Activated CD4-positive, alpha-beta T cell treated with anti-CD3 and anti-CD28 coated beads, Interleukin-10, Interleukin-2, amounts not matched to agents 100 ng/mL and 50 ng/mL, durations not matched to agents 16 hours and 8 hours (primary cell): ENCODE data around the gene SERPINB2.
"Not testable (repeated sequence)": the region's sequence is repeated elsewhere in the genome, so short reads cannot be mapped to it uniquely, and the experiment has no call there.

Source experiments
- DNase-seq: peaks from one replicate; pipeline ENCODE4 v3.0.0-alpha.2; 2020

Gene SERPINB2

GRCh38 chr18:63890237-63890949 is 2.9 kb downstream of the SERPINB2 start:
- no peak for DNase-seq

DNA sequence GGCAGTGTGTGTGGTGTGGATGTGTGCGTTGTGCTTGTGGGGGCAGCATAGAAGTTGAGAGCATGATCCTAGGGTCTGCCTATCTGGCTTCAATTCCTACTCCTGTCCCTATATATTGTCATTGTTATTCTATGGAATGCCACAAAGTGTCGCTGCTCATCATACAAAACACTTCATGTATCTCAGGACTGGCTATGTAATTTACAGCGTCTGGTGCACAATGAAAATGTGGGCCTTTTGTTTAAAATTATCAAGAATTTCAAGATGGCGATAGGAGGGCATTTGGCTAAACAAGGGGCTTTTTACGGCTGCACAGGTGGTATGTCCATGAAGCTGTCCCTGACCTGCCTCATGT is 3.4 kb downstream of the SERPINB2 start:
- DNase-seq = peak; percentile 2

GRCh38 chr18:63892566-63892965 is 5.1 kb downstream of the SERPINB2 start:
- DNase-seq = no peak

DNA sequence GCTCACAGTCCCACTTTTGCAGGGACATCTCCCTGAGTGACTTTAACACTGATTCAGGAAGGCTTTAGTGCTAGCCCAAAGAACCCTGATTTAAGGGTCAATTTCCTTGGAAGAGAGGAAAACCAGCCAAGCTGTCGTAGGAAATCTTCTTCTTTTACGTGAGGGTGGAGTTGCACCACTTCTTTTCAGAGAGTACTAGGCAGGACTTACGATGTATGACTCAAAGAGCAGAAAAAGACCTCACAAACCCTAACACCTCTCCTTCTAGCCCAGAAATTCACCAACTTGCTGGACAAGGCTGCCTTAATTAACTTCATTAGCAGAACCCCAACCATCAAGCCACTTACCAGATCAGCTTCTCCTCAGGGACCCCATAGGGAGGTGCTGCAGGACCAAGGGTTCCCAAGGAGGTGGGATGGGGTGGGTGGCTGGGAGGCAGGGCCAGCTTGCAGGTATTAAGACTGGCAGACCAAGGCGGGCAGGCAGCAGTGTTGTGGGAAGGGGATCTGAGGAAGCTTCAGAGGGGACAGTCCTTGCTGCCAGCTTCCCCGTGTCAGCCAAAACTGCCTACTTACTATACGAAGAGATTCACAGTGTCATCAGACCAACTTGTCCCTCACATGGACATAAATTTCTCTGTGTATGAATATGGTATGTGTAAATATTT is 6.7 kb downstream of the SERPINB2 start:
- no peak for DNase-seq

DNA sequence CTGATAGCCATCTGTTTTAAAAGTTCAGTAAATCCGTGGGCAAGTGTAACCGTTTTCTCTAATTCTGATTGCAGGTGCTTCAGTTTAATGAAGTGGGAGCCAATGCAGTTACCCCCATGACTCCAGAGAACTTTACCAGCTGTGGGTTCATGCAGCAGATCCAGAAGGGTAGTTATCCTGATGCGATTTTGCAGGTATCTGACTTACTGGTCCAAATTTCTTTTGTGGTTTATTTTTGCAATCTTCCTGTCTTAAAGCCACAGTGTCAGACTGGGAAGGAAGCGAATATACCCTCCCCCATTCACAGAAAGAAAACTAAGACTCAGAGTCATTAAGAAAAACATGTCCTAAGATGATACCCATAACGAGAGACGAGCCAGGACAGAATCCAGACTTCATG is 7.7 kb downstream of the SERPINB2 start:
- DNase-seq = no peak

DNA sequence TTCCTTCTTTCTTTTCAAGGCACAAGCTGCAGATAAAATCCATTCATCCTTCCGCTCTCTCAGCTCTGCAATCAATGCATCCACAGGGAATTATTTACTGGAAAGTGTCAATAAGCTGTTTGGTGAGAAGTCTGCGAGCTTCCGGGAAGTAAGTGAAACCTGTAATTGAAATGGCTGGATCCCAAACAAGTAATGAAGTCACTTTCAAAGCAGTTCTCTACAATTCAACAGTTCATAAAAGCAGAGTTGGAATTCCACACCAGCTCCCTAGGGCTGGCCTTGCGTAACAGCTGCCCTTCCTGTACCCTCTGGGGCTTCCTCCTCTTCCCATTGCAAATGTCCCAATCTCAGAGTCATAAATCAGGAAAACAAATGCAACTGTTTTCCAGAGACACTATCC is 9.6 kb downstream of the SERPINB2 start:
- no peak for DNase-seq

DNA sequence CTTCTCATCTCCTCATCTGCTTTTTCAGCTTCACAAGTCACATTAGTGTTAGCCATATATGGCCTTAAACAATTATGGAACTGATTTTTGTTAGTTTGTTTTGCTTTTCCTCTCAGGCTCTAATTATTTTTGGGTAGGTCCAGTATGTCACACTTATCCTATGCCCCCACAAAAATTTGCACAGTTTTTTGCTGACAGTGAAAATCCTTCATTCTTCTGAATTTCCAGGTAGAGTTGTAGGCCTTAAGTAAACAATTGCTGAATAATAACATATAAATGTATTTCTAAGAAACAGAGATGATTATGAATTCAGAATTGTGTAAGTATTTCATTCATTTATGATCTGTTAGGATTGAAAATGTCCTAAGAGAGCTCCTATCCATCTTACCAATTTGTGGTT is 11.7 kb downstream of the SERPINB2 start:
- DNase-seq = no peak

DNA sequence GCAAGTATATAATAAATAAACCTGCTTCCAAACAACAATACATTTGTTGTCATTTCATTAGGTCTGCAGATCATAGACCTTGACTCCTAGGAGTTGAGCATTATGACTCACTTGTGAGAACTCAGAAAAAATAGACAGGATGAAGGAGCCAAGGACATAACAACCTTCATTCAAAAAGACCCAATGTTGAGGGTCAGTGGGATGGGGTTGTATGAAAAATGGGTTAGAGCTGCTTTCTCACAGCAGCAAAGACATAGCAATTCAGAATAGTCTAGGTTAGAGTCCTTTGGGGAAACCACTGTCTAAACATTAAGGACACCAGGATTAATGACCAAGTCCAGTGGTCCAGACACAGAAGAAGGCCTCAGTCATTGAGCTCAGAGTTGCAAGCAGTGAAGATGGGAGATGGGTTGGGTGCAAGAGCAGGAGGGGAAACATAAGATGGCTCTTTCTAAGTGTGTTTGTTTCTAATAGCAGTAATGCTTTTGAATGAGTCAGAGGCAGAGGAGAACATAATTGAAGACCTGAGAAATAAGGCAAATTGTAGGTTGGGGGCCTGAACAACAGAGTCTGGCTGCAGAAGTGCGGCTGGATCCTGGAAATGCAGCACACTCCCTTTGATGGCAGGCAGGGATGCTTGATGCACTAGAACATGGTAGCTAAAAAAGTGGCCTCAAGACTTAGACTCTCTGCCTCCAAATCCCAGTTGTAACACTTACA is 16.5 kb downstream of the SERPINB2 start:
- no peak for DNase-seq

DNA sequence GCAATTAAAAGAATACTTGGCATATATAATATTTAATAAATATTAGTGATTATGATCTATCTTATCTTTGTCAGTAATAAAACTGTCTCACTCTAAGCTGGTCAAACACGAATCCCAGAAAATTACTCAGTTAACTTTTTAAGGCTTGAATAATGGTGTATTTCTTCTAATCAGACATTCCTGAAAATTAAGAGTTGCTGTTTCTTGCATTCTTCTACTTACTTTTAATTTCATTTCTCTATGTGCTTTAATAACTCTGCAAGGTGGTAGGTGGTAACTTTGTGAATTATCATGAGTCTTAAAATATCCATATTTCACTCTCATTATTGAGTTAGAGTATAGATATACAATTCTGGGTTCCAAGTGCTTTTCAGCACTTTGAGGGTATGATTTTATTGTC is 17.2 kb downstream of the SERPINB2 start:
- no peak for DNase-seq

DNA sequence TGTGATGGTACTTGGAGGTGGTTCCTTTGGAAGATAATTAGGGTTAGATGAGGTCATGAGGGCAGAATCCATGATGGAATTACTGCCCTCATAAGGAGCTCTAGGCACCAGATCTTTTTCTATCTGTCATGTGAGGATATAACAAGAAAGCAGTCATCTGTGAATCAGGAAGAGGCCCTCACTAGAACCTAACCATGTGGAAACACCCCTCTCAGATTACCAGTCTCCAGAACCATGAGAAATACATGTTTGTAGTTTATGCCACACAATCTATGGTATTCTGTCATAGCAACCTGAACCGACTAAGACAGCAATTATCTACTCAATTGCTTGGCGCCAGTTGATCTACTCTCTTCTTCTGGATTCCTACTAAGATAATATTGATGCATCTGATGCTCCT is 17.9 kb downstream of the SERPINB2 start:
- no peak for DNase-seq

DNA sequence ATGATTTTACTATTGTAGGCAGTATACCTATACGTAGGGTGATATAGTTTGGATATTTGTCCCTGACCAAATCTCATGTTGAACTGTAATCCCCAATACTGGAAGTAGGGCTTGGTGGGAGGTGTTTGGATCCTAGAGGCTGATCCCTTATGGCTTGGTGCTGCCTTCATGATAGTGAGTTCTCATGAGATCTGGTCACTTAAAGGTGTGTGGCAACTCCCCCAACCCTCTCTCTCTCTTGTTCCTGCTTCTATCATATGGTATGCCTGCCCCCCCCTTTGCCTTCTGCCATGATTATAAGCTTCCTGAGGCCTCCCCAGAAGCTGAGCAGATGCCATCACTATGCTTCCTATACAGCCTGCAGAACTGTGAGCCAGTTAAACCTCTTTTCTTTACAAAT is 18.6 kb downstream of the SERPINB2 start:
- no peak for DNase-seq

DNA sequence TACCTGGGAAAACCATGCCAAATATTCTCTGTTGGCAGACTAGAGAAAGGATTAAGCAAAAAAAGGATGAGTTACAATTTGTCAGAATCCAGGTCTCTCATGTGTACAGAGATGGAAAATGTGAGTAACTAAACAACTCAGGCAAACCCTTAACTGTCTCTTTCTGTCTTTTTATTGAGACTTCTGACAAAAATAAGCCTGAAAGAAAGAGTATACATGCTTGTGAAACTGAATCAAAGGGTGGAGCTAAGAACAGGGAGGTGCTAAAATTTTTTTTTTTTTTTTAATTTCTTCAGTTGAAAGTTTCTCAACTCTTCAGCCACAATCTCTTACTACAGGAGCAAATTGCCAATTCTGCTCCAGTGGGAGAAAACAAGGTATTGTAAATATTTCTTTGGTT is 20.2 kb downstream of the SERPINB2 start, which contains the start of gene SERPINB10:
TSS of gene SERPINB10 (plus strand) at position 295 of the 400 bp plus-strand sequence. CDS start 7,553 bp downstream, outside the sequence.
- no peak for DNase-seq

DNA sequence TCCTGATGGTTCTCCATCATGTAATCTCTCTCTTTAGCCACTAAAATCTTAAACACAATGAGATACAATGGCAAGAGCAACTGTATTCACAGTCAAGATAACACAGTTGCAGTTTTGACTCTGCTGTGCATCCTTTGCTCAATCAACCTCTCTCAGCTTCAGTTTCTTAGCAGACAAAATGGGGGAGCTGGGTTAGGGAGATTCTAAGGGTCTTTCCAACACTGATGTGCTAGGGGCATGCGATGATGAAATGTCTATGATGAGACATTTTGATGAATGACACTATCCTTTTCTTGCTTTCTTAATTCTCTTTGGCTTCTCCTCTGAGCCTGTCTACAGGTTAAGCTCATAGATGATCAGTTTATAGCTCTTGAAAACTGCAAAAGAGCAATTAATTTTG is 21.4 kb downstream of the SERPINB2 start:
- DNase-seq = no peak

DNA sequence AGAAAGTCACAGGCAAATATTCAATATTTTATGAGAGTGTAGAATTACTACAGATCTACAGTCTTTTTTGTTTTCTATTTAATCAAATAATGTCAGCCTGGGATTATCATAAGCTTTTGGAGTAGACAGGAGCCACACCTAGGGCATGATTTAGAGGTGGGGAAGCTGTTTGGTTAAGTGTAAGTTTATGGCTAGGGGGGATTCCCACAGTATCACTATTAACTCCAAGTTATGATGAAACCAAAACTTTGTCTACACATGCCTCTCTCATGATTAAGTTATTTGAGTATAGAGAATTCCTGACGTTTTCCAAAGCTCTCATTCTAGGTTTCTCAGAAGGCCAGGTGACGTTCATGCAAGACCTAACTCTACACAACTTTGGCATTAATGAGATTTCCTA is 22.4 kb downstream of the SERPINB2 start:
- no peak for DNase-seq

- DNase-seq = no peak
Observed at GRCh38 chr18:63917817-63918216, 30.3 kb downstream of the SERPINB2 start.

- DNase-seq = no peak
Observed at GRCh38 chr18:63922049-63922448, 34.5 kb downstream of the SERPINB2 start.

DNA sequence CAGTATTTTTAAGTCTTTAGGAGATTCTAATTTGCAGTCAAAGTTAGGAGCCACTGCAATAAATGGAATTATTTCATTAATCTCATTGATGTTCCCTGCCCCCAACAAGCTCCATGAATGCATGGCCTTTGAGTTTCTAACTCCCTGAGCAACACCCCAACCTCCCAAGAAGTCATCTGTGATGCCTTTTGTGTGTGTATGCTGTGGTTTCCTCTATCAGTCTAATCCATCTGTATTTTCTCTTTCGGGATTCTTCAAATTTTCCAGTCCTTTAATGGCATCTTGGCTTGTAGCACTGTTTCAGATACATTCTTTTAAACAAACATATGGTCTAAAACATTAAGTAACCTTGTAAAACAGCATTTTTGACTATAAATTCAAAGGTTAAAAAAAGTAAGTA is 37.0 kb downstream of the SERPINB2 start:
- no peak for DNase-seq

DNA sequence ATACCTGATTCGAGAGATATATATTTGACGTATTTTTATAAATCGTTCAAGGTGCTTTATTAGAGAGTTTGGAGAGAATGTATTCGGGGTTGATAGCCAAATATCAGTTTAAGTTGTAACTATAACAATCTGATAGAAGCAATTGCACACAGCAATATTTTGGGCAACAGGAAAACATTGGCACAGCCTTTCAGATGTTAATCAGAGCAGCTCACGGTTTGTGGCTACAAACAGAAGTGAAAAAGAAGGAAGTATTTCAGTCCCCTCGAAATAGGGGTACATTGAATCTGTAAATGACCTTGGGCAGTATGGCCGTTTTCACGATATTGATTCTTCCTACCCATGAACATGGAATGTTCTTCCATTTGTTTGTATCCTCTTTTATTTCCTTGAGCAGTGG is 40.8 kb downstream of the SERPINB2 start:
- no peak for DNase-seq

DNA sequence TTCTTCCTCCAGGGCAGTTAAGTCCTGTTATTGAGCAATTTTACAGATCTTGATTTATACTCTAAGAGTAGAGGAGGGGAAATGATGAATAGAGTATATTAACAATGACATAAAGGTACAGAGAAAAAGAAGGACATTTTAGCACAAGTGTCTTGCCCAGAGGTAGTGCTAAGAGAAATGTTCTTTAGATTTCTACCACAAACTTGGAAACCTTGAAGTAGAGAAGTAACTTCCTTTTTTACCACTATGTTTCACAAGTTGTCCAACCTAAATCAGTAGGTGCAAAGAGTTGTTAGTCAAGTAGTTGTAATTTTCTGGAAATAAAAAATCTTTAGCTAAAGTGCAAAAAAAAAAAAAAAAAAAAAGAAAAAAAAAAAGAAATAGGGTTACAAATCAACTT is 41.9 kb downstream of the SERPINB2 start:
- DNase-seq = not testable (repeated sequence)

DNA sequence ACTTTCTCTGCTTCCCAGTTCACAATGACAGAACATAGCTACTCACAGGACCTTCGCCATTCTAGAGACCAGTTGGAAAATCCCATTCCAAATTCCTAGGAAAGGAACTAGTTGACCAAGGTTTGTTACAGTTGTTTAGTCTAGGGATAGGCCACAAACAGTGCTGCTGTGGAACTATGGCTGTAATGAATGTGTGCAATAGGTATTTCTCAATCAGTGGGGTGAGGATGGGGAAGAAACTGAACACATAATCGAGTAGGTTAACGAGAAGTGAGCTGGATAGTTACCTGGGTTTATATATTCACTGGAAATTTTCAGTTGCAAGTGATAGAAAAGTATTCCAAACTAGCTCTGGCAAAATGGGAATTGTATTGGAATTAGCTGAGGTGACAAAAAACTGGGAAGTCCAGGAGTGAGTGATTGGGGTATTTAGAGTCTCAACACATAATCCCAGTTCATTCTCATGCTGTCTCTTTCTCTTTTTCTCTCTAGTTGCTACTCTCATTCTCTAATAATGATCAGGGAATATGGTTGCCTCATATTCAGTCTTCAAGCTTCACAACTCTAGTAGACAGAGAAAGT is 43.4 kb downstream of the SERPINB2 start:
- no peak for DNase-seq

GRCh38 chr18:63936156-63936931 is 48.8 kb downstream of the SERPINB2 start:
- peak; percentile 80 for DNase-seq

DNA sequence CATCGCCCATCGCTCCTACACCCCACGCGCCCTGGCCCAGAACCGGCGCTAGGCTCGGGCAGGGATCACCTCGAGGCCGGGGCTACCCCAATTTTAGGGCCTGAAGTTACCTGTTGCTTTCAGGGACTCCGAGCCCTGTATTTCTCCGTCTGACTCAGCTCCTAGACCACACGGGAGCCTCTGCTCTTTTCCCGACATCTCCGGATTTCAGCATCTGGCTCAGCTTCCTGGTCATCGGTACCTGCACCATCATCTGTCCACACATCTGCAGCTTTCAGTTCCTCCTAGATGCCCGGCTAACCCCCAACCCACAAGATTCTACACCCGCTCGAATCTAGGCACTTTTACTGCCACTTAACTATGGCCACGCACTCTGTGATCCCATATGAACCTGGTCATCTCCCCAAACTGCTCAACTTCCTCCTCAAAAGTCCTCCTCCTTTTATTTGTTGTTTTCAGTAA is 49.5 kb downstream of the SERPINB2 start:
- no peak for DNase-seq

DNA sequence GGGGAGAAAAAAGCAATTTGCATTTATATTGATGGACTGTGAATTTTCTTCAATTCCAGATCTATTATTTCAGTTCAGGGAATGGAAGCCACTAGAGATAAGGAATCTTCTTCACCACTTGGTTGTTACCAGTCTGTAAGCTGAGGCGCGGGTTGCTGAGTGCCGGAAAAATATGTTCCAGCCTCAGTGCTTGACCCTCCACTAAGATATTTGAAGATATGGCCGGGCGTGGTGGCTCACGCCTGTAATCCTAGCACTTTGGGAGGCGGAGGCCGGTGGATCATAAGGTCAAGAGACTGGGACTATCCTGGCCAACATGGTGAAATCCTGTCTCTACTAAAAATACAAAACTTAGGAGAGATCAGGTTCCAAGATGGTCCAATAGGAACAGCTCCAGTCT is 52.5 kb downstream of the SERPINB2 start:
- no peak for DNase-seq
